ENCODE results near the gene BICDL2. TPM values are rescaled to one million over a fixed set of nuclear protein-coding genes. Genes with fewer than 3 reads are reported as not detected.

BICDL2 gene
- total and polyA plus RNA-seq, 8 donors = 48.9 to 325 (median 71.9) TPM

- no peak for TF ChIP-seq CTCF (IDR thresholded peaks at IDR 0.05)
- no peak within 1 kb of the TSS for H3K27ac ChIP-seq
- intact Hi-C loops (cut with DNase I) = no loop called here
- H3K36me3 ChIP-seq = no peaks in the 10 kb centered on the region
- peaks cover 0 to 15% (median 12%) of the 10 kb centered on the region in 3 donors for H3K4me1 ChIP-seq
- 1 to 2% methylated on average over 44 to 86 of the region's 86 CpGs for WGBS, 2 donors
- FAIRE-seq = no peak
- no peaks in the 10 kb centered on the region for H3K9me3 ChIP-seq
- H3K27me3 ChIP-seq = peaks cover 0 to 32% (median 0%) of the 10 kb centered on the region in 4 donors
- peak; percentile 30 to 72 (median 54) for ATAC-seq
- peak in 2 of 6 donors; percentile 74 to 78 for DNase-seq
- H3K4me3 ChIP-seq = peak within 1 kb of the TSS; percentile 24 to 56 (median 26)
Observed at GRCh38 chr16:3045758-3046640, 9.3 kb upstream of the BICDL2 start, which contains the start of gene MMP25. Gene MMP25, plus strand, starts transcription at chr16:3046561. Its CDS starts 357 bp downstream, at chr16:3046918.

- intact Hi-C loops (cut with DNase I) = no loop called here
- 89 to 91% methylated on average over 6 of the region's 6 CpGs for WGBS, 2 donors
- no peak for TF ChIP-seq CTCF (IDR thresholded peaks at IDR 0.05)
- ATAC-seq (no peak), DNase-seq (no peak), FAIRE-seq (no peak)
- Histone ChIP-seq H3K36me3 (no peaks in the 10 kb centered on the region), H3K4me1 (peaks cover 0 to 15% (median 12%) of the 10 kb centered on the region in 3 donors), H3K9me3 (no peaks in the 10 kb centered on the region), H3K4me3 (no peak overlapping the region), H3K27ac (no peak overlapping the region), H3K27me3 (peaks cover 0 to 30% (median 0%) of the 10 kb centered on the region in 4 donors)
Observed at GRCh38 chr16:3044708-3045107, 8.0 kb upstream of the BICDL2 start.

- 91 to 93% methylated on average over 3 of the region's 3 CpGs for WGBS, 2 donors
- H3K36me3 ChIP-seq = no peaks in the 10 kb centered on the region
- no peak for TF ChIP-seq CTCF (IDR thresholded peaks at IDR 0.05)
- no peaks in the 10 kb centered on the region for H3K9me3 ChIP-seq
- intact Hi-C loops (cut with DNase I) = no loop called here
- H3K4me1 ChIP-seq = peaks cover 0 to 20% (median 20%) of the 10 kb centered on the region in 3 donors
- FAIRE-seq (no peak), DNase-seq (no peak), ATAC-seq (no peak)
- no peak overlapping the region for H3K4me3 ChIP-seq
- H3K27ac ChIP-seq = no peak overlapping the region
- H3K27me3 ChIP-seq = peaks cover 0 to 28% (median 0%) of the 10 kb centered on the region in 4 donors
Observed at GRCh38 chr16:3042376-3042775, 5.6 kb upstream of the BICDL2 start.

- H3K27ac ChIP-seq = no peak overlapping the region
- no peak for TF ChIP-seq CTCF (IDR thresholded peaks at IDR 0.05)
- no peaks in the 10 kb centered on the region for H3K36me3 ChIP-seq
- H3K27me3 ChIP-seq = peaks cover 0 to under 1% (median 0%) of the 10 kb centered on the region in 4 donors
- FAIRE-seq = no peak
- peaks cover 0 to 14% (median 5%) of the 10 kb centered on the region in 3 donors for H3K4me1 ChIP-seq
- intact Hi-C loops (cut with DNase I) = no loop called here
- ATAC-seq = no peak
- DNase-seq = no peak
- 88 to 92% methylated on average over 5 of the region's 5 CpGs for WGBS, 2 donors
- no peak overlapping the region for H3K4me3 ChIP-seq
- H3K9me3 ChIP-seq = no peaks in the 10 kb centered on the region
Observed at GRCh38 chr16:3038896-3039295, 2.2 kb upstream of the BICDL2 start.

- DNase-seq = peak; percentile 77 to 95 (median 88)
Observed at GRCh38 chr16:3038256-3038655, 1.5 kb upstream of the BICDL2 start.

More at GRCh38 chr16:3038256-3038655, 1.5 kb upstream of the BICDL2 start:
- TF ChIP-seq CTCF (IDR thresholded peaks at IDR 0.05) = no peak
- ATAC-seq = peak; percentile 39 to 66 (median 57)
- no peaks in the 10 kb centered on the region for H3K9me3 ChIP-seq
- H3K27me3 ChIP-seq = no peaks in the 10 kb centered on the region
- H3K4me1 ChIP-seq = peaks cover 0 to 14% (median 5%) of the 10 kb centered on the region in 3 donors
- peak overlapping the region; percentile 17 to 73 (median 52) for H3K27ac ChIP-seq
- intact Hi-C loops (cut with DNase I) = no loop called here
- no peaks in the 10 kb centered on the region for H3K36me3 ChIP-seq
- no peak for FAIRE-seq
- 7 to 13% methylated on average over 11 of the region's 11 CpGs for WGBS, 2 donors
- no peak overlapping the region for H3K4me3 ChIP-seq
